ENCODE measurements around the gene LPP.

LPP gene

DNA sequence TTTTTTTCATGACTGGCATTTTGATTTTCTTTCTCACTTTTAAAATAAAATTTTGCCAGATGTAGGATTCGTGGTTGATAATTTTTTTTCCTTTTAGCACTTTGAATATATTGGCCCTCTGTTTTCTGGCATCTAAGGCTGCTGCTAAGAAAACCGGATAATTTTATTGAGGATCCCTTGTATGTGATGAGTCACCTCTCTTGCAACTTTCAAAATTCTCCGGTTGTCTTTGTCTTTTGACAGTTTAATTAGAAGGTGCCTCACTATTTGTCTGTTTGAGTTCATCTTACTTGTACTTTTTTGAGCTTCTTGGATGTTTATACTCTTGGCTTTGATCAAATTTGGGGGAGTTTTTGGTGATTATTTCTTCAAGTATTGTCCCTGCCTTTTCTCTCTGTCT lies 349.7 kb downstream of the LPP start:
- TF ChIP-seq, protein P1, sequence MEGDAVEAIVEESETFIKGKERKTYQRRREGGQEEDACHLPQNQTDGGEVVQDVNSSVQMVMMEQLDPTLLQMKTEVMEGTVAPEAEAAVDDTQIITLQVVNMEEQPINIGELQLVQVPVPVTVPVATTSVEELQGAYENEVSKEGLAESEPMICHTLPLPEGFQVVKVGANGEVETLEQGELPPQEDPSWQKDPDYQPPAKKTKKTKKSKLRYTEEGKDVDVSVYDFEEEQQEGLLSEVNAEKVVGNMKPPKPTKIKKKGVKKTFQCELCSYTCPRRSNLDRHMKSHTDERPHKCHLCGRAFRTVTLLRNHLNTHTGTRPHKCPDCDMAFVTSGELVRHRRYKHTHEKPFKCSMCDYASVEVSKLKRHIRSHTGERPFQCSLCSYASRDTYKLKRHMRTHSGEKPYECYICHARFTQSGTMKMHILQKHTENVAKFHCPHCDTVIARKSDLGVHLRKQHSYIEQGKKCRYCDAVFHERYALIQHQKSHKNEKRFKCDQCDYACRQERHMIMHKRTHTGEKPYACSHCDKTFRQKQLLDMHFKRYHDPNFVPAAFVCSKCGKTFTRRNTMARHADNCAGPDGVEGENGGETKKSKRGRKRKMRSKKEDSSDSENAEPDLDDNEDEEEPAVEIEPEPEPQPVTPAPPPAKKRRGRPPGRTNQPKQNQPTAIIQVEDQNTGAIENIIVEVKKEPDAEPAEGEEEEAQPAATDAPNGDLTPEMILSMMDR (IDR thresholded peaks at IDR 0.05): no peak
- TF ChIP-seq ZFX (IDR thresholded peaks at IDR 0.05; ENCODE audit: borderline replicate concordance): no peak

DNA sequence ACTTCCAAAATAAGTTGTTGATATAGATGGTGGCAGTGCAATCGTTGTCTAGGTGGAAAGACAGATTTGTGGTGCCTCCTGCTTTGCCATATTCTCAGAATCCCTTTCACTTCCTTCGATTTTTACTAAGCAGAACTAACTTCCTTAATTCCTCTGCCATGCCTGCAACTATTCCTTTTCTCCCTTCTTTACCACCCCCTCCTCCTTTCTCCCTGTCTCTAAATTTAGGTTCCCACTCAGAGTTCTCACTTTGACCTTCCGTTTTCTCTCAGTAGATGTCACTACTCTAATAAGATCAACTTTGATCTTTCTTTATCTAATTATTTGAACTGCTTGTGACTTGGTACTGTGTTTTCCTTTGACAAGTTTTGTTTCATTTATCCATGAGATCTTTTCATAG lies 351.2 kb downstream of the LPP start:
- no peak overlapping the region for H3K27ac ChIP-seq
- TF ChIP-seq, protein P1 (IDR thresholded peaks at IDR 0.05): no peak
- TF ChIP-seq ZFX (IDR thresholded peaks at IDR 0.05; ENCODE audit: borderline replicate concordance): no peak

More for the DNA sequence above, 349.7 kb downstream of the LPP start:
- no peak overlapping the region for H3K27ac ChIP-seq

DNA sequence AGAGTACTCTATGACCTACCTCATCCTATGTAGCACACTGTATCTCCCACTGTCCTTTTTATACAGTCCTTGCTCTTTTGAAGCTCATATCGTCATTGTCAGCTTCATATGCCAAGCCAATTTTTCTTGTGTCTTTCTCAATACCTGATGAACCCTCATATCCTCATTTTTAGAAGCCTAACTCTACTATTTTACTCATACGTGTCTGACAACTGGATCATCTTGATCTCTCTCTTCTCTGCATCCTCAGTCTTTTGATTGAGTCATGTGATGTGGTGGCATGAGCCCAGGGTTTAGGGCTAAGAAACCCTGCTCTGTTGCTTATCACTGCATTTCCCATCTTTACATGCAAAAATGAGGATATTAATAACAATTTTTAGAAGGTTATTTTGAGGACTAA lies 352.0 kb downstream of the LPP start:
- no peak overlapping the region for H3K27ac ChIP-seq
- TF ChIP-seq, protein P1 (IDR thresholded peaks at IDR 0.05): no peak
- TF ChIP-seq ZFX (IDR thresholded peaks at IDR 0.05; ENCODE audit: borderline replicate concordance): no peak

DNA sequence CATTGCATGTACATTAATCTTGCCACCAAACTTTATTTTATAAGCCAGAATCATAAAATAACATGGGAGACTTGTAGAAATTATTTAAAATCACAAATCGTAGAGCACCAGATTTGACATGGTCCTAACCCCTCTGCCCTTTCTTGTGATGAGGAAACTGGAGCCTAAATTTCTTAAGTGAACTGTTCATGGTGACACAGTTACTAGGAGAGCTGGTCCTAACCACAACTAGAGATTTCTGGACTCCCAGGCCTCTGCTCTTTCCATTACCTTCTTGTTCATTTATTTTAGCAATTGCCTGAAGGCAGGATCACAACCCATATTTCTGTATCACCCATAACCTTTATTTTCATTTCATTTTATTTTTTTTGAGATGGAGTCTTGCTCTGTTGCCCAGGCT lies 352.5 kb downstream of the LPP start:
- H3K27ac ChIP-seq: no peak overlapping the region
- no peak for TF ChIP-seq ZFX (IDR thresholded peaks at IDR 0.05; ENCODE audit: borderline replicate concordance)
- TF ChIP-seq, protein P1 (IDR thresholded peaks at IDR 0.05): no peak

DNA sequence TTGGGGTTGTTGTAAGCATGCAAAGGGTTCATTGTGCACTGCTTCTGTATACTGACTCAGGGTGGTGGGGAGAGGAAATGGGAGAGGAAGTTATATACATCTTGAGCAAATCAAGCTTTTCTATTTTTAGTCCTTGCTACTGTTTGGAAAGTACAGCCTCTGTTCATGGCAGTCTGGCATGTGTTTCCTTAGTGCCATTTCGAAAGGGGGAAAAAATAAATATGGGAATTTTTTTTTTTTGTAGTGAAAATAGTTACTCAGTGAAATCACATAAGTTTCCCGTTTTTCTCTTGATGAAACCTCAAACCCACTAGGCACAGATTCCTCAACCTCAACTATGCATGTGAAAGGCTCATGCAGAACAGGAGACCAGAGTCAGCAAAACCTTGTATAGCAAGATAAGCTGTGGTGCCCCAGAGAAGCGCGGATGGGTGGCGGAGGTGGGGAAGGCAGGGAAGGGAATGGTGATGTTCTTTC lies 353.3 kb downstream of the LPP start:
- TF ChIP-seq, protein P1 (IDR thresholded peaks at IDR 0.05): no peak
- no peak for TF ChIP-seq ZFX (IDR thresholded peaks at IDR 0.05; ENCODE audit: borderline replicate concordance)
- H3K27ac ChIP-seq: no peak overlapping the region

DNA sequence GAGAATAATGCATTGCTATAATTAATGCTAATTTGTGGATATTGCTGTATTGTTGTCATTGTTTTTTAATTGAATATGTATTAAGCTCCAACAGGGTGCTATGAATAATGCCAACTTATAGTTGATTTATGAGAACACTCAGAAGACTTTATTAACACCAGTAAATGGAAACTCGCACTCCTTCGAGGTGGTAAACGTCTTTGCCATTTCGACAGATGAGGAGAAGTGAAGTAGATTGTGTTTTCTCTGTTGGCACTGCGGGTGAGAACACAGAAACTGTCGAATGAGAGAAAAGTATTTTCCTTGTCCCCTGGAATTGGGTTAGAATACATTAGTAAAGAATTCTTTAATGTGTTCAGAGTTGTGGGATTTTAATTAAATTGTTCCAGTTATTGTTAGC lies 354.5 kb downstream of the LPP start:
- no peak for TF ChIP-seq ZFX (IDR thresholded peaks at IDR 0.05; ENCODE audit: borderline replicate concordance)
- TF ChIP-seq, protein P1 (IDR thresholded peaks at IDR 0.05): no peak
- no peak overlapping the region for H3K27ac ChIP-seq

DNA sequence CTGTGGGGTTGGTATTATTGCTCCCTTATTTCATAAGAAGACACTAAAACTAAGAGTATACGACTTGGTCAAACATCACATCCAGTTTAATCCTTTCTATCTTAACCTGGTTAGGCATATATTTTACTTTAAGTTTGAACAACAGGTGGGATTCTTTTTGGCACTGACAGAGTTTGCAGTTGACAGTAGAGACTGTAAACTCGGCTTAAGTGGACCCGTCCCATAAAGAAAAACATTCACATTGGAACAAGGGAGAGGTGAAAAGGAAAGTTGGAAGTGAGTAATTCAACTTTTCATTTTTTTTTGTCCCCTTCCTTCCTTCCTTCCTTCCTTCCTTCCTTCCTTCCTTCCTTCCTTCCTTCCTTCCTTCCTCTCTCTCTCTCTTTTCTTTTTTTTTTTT lies 355.4 kb downstream of the LPP start:
- no peak for TF ChIP-seq ZFX (IDR thresholded peaks at IDR 0.05; ENCODE audit: borderline replicate concordance)
- TF ChIP-seq, protein P1 (IDR thresholded peaks at IDR 0.05): no peak
- H3K27ac ChIP-seq: no peak overlapping the region

Measured in 22Rv1 (cell line).